ENCODE data around the gene DRD4.
"Not testable (repeated sequence)": the region's sequence is repeated elsewhere in the genome, so short reads cannot be mapped to it uniquely, and the experiment has no call there.

Gene DRD4

GRCh38 chr11:653837-654236 is 16.8 kb downstream of the DRD4 start:
- H3K9me3 ChIP-seq (replicated peaks; ENCODE audit: insufficient read depth, low read length), result no peaks in the 10 kb centered on the region
- no peak overlapping the region for H2AFZ ChIP-seq (ENCODE audit: low read length)
- no peaks in the 10 kb centered on the region for H3K4me1 ChIP-seq (ENCODE audit: low read length)
- H3K9ac ChIP-seq (ENCODE audit: low read length), result no peak overlapping the region
- TF ChIP-seq EZH2phosphoT487 (IDR thresholded peaks at IDR 0.05; ENCODE audit: low read length) (no peak), EZH2 (optimal IDR thresholded peaks at IDR 0.05; ENCODE audit: low read depth, low read length) (no peak), CTCF (IDR thresholded peaks at IDR 0.05; ENCODE audit: low read length) (no peak)
- no peaks in the 10 kb centered on the region for H3F3A ChIP-seq (ENCODE audit: insufficient read depth, low read length)
- peaks cover 3% of the 10 kb centered on the region; the same call in 1 of the 2 replicates for H3K79me2 ChIP-seq (ENCODE audit: low read length)
- no peak for DNase-seq
- no peaks in the 10 kb centered on the region for H3K9me2 ChIP-seq (replicated peaks; ENCODE audit: insufficient read depth, low read length)
- no peak overlapping the region for H3K4me3 ChIP-seq (ENCODE audit: low read length)
- no peak overlapping the region for H3K27ac ChIP-seq (ENCODE audit: low read length)
- H3K4me2 ChIP-seq (ENCODE audit: low read depth, low read length), result no peak overlapping the region
- no peaks in the 10 kb centered on the region for H3K36me3 ChIP-seq (replicated peaks; ENCODE audit: insufficient read depth, low read length)
- H4K20me1 ChIP-seq (ENCODE audit: insufficient read depth, low read length), result no peaks in the 10 kb centered on the region
- H3K27me3 ChIP-seq (replicated peaks; ENCODE audit: insufficient read depth, low read length), result no peaks in the 10 kb centered on the region

- not testable (repeated sequence) for H3K36me3 ChIP-seq (replicated peaks; ENCODE audit: insufficient read depth, low read length); H3K27ac ChIP-seq (ENCODE audit: low read length); H3K9me2 ChIP-seq (replicated peaks; ENCODE audit: insufficient read depth, low read length); H3K4me1 ChIP-seq (ENCODE audit: low read length); H2AFZ ChIP-seq (ENCODE audit: low read length); H3K9me3 ChIP-seq (replicated peaks; ENCODE audit: insufficient read depth, low read length); H3K4me3 ChIP-seq (ENCODE audit: low read length); DNase-seq; H3K9ac ChIP-seq (ENCODE audit: low read length); H3K79me2 ChIP-seq (ENCODE audit: low read length); H3F3A ChIP-seq (ENCODE audit: insufficient read depth, low read length); H3K27me3 ChIP-seq (replicated peaks; ENCODE audit: insufficient read depth, low read length); H4K20me1 ChIP-seq (ENCODE audit: insufficient read depth, low read length); H3K4me2 ChIP-seq (ENCODE audit: low read depth, low read length)
Observed at GRCh38 chr11:654444-654843, 17.4 kb downstream of the DRD4 start.

- H3K4me2 ChIP-seq (ENCODE audit: low read depth, low read length), result no peak overlapping the region
- no peak overlapping the region for H2AFZ ChIP-seq (ENCODE audit: low read length)
- H3K27ac ChIP-seq (ENCODE audit: low read length), result no peak overlapping the region
- no peaks in the 10 kb centered on the region for H4K20me1 ChIP-seq (ENCODE audit: insufficient read depth, low read length)
- no peaks in the 10 kb centered on the region for H3K27me3 ChIP-seq (replicated peaks; ENCODE audit: insufficient read depth, low read length)
- TF ChIP-seq EZH2phosphoT487 (IDR thresholded peaks at IDR 0.05; ENCODE audit: low read length), result no peak
- H3K9me2 ChIP-seq (replicated peaks; ENCODE audit: insufficient read depth, low read length), result no peaks in the 10 kb centered on the region
- H3K9me3 ChIP-seq (replicated peaks; ENCODE audit: insufficient read depth, low read length), result no peaks in the 10 kb centered on the region
- no peaks in the 10 kb centered on the region for H3K36me3 ChIP-seq (replicated peaks; ENCODE audit: insufficient read depth, low read length)
- H3K79me2 ChIP-seq (ENCODE audit: low read length), result peaks cover 3% of the 10 kb centered on the region; the same call in 1 of the 2 replicates
- DNase-seq, result no peak
- no peaks in the 10 kb centered on the region for H3F3A ChIP-seq (ENCODE audit: insufficient read depth, low read length)
- no peaks in the 10 kb centered on the region for H3K4me1 ChIP-seq (ENCODE audit: low read length)
- no peak overlapping the region for H3K9ac ChIP-seq (ENCODE audit: low read length)
- no peak overlapping the region for H3K4me3 ChIP-seq (ENCODE audit: low read length)
Observed at GRCh38 chr11:655036-655726, 18.1 kb downstream of the DRD4 start.

GRCh38 chr11:656426-656825 is 19.4 kb downstream of the DRD4 start:
- Histone ChIP-seq H2AFZ (ENCODE audit: low read length) (no peak overlapping the region), H3K36me3 (replicated peaks; ENCODE audit: insufficient read depth, low read length) (no peaks in the 10 kb centered on the region), H3K4me3 (ENCODE audit: low read length) (no peak overlapping the region), H3K27ac (ENCODE audit: low read length) (no peak overlapping the region), H3K4me2 (ENCODE audit: low read depth, low read length) (no peak overlapping the region), H3K27me3 (replicated peaks; ENCODE audit: insufficient read depth, low read length) (no peaks in the 10 kb centered on the region), H3K4me1 (ENCODE audit: low read length) (no peaks in the 10 kb centered on the region), H3F3A (ENCODE audit: insufficient read depth, low read length) (no peaks in the 10 kb centered on the region), H3K9me2 (replicated peaks; ENCODE audit: insufficient read depth, low read length) (no peaks in the 10 kb centered on the region), H4K20me1 (ENCODE audit: insufficient read depth, low read length) (no peaks in the 10 kb centered on the region), H3K79me2 (ENCODE audit: low read length) (peaks cover 3% of the 10 kb centered on the region; the same call in 1 of the 2 replicates), H3K9ac (ENCODE audit: low read length) (no peak overlapping the region), H3K9me3 (replicated peaks; ENCODE audit: insufficient read depth, low read length) (no peaks in the 10 kb centered on the region)
- TF ChIP-seq EZH2 (optimal IDR thresholded peaks at IDR 0.05; ENCODE audit: low read depth, low read length), result no peak
- TF ChIP-seq CTCF (IDR thresholded peaks at IDR 0.05; ENCODE audit: low read length), result no peak
- TF ChIP-seq EZH2phosphoT487 (IDR thresholded peaks at IDR 0.05; ENCODE audit: low read length), result no peak
- no peak for DNase-seq

Data from MM.1S (cell line).